A549 treated with AZD9567 at 1 μM for 4 hours (cell line): Measurements from ENCODE around the gene HERC2. TPM values are rescaled to one million over a fixed set of nuclear protein-coding genes. Genes with fewer than 3 reads are reported as not detected.

Experiments
- total RNA-seq: library from RNA; stranded (reverse); fragments of 200-300 nt; extraction: Qiagen RNA extraction; gene quantifications from 5 replicates; pipeline ENCODE4 v1.2.3, GENCODE V29; 2022; ENCODE audit not compliant: insufficient read depth

HERC2 gene
- 40.9 to 51.4 TPM (median 48.0 TPM) in 5 replicates for total RNA-seq

GRCh38 chr15:28322129-28322588 lies at the start of gene HERC2:
HERC2 (minus strand) TSS chr15:28322179; CDS start chr15:28321433, 746 bp downstream.

GRCh38 chr15:28357984-28358383 lies 36.0 kb upstream of the HERC2 start, which contains the start of gene GOLGA6L24:
GOLGA6L24 (minus strand) TSS chr15:28358084; CDS start chr15:28358023, 61 bp downstream.

GRCh38 chr15:28098766-28099554 lies 223.0 kb downstream of the HERC2 start, which contains the start of gene OCA2:
OCA2 (minus strand) TSS chr15:28099315; CDS start chr15:28081874, 17,441 bp downstream.

Other genes with a start within 250 kb of the HERC2 start
- 0.13 to 0.30 TPM (median 0.22 TPM) in 4 of 5 replicates, not detected in the other for gene OCA2, start 222.9 kb downstream of the HERC2 start, total RNA-seq
- not detected in 5 replicates for gene GOLGA6L24, start 35.9 kb upstream of the HERC2 start, total RNA-seq
- gene GOLGA8F, start 56.5 kb upstream of the HERC2 start, total RNA-seq, result not detected in 5 replicates
- gene GOLGA8G, start 210.8 kb upstream of the HERC2 start, total RNA-seq, result not detected in 5 replicates
- not detected in 5 replicates for gene GOLGA6L25, start 231.4 kb upstream of the HERC2 start, total RNA-seq